HepG2 (cell line): Measurements from ENCODE around the gene YEATS2.

Experiments used
- HNF4G ChIP-seq, 2 experiments: sonication (generic) in 1 of 2; formaldehyde crosslinking in 1 of 2; IDR thresholded peaks; 2 replicates each; pipeline versions ENCODE4 v1.4.0 to v1.6.1; 2011 to 2020; ENCODE audit warnings: borderline replicate concordance in 2 of 2, low read depth in 2 of 2, mild to moderate bottlenecking in 2 of 2, low read length in 1 of 2, missing genetic modification reagents in 1 of 2, moderate library complexity in 1 of 2
- POLR2A ChIP-seq, 2 experiments: IDR thresholded peaks; 2 replicates each; pipeline ENCODE4 v1.6.1; 2011; ENCODE audit warnings: low read depth in 2 of 2, low read length in 2 of 2, mild to moderate bottlenecking in 1 of 2, moderate library complexity in 1 of 2; ENCODE audit not compliant: insufficient read depth in 1 of 2
- RBAK ChIP-seq: sonication (generic); formaldehyde crosslinking; IDR thresholded peaks from 2 replicates; pipeline ENCODE4 v1.5.1; 2020; ENCODE audit warnings: mild to moderate bottlenecking, missing genetic modification reagents

DNA sequence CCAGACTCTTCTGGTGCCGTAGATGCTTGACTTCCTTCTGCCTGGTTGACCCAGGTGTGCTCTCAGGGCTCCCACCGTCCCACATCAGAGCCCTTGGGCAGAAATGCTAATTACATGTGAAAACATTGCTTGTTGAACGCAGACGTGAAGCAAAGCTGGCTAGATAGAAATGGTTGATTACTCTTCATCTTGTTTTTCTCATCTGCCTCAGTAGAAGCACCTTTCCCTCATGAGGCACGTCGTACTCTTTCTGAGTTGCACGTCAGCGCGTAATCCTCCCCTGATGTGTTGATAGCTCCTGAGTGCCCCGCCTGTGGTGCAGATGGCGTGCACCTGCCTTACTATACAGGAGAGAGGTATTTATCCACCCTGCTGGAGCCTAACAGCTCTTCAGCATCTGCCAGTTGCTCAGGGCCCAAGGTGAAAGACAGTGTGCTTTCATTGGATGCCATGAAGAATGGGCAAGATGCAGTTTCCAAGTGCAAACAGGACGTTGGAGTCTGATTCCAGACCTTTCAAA is 109.7 kb downstream of the YEATS2 start:
- no peak for TF ChIP-seq RBAK (CRISPR knock-in tag)
- TF ChIP-seq HNF4G (IDR thresholded peaks at IDR 0.05; ENCODE audit: borderline replicate concordance, low read depth, low read length): no peak
- no peak for TF ChIP-seq HNF4G (CRISPR knock-in tag; IDR thresholded peaks at IDR 0.05; ENCODE audit: borderline replicate concordance, low read depth)
- TF ChIP-seq POLR2A (IDR thresholded peaks at IDR 0.05; ENCODE audit: insufficient read depth in 1 of 2, low read depth in 2 of 2, low read length in 2 of 2): no peak
